ENCODE measurements around the gene ORC4.

DNA sequence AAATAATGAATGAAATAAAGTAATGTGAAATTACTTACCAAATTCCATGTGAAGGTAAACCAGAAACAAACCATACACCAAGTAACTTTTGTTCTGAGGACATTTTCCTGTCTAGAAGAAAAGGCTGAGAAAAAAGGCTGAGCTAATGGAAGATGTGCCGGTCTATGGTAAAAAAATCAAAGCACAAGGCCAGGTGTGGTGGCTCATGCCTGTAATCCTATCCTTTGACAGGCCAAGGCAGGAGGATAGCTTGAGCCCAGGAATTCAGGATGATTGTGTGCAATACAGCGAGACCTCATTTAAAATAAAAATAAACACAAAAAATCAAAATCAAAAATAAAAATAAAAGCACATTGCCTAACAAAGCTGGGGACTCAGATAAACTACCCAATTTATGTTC lies 6.7 kb downstream of the ORC4 start:
- TF ChIP-seq GATA3 (IDR thresholded peaks at IDR 0.05; ENCODE audit: low read depth, low read length) (no peak), GATA2 (IDR thresholded peaks at IDR 0.05; ENCODE audit: low read depth, low read length) (no peak)
